Measurements from ENCODE around the gene RPAP2. TPM values are rescaled to one million over a fixed set of nuclear protein-coding genes. Genes with fewer than 3 reads are reported as not detected.

The RPAP2 gene
- total and polyA plus RNA-seq, 2 donors (not counting 3 experiments of a cell fraction or from before 2014, with no cell fraction given): 4.3 to 24.9 TPM

DNA sequence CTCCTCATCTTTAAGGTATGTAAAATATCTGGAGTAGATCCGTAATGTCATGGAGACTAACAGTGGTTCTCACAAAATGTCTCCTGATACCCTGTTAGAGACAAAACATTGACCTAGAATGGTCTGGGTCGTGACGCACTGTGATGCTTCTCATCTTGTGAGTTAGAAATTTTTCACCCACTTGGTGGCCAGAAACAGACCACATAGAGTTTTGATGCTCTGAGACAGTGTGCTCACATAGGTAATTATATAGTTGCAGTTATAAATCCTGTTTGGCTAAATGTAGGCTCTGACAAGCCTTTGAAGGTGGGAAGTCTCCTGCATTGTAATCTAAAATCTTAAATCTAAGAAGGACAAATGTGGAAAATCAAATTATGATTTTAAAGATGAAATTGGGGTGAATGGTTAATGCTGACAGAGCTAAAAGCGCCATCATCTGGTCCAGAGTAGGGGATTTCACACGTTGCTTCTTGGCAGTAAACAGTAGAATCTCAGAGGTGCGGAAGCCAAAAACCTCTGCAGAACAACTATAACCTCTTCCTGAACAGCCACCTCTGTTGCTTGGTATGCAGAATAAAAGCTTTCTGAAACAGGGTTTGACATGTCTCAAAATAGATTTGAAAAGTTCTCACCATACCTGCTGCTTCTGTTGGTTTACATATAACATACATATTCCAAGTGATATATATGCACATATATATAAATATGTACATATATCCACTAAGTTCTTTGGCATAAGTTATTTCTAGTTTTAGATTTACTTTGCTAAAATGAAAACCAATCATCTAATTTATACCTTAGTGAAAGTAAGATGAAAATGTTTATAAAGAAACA, 17.1 kb downstream of the RPAP2 start:
- Histone ChIP-seq H3K9me3 (replicated peaks; ENCODE audit: control insufficient read depth, insufficient read depth, low read length) (no peaks in the 10 kb centered on the region), H3K27me3 (ENCODE audit: control insufficient read depth in 2 of 2, insufficient read depth in 2 of 2, low read length in 2 of 2) (no peaks in the 10 kb centered on the region), H3K4me3 (replicated peaks in 1 of 3; ENCODE audit: insufficient read depth in 1 of 3, low read depth in 1 of 3, low read length in 3 of 3) (no peak overlapping the region), H3K9me1 (replicated peaks; ENCODE audit: control insufficient read depth, extremely low read depth, insufficient read depth, low read length) (no peaks in the 10 kb centered on the region), H3K9ac (replicated peaks; ENCODE audit: extremely low read depth, insufficient read depth, low read length) (no peak overlapping the region), H3K4me1 (ENCODE audit: control insufficient read depth, extremely low read depth, insufficient read depth, low read length) (peaks cover 7% of the 10 kb centered on the region), H3K4me2 (ENCODE audit: insufficient read depth, low read length) (no peak overlapping the region), H4K20me1 (replicated peaks; ENCODE audit: control insufficient read depth, extremely low read depth, insufficient read depth, low read length) (no peaks in the 10 kb centered on the region), H3K27ac (ENCODE audit: insufficient read depth, low read depth, low read length) (no peak overlapping the region), H2AFZ (ENCODE audit: low read depth, low read length) (no peak overlapping the region), H3K79me2 (ENCODE audit: control insufficient read depth, insufficient read depth, low read length) (no peaks in the 10 kb centered on the region), H3K36me3 (ENCODE audit: control insufficient read depth in 2 of 2, extremely low read depth in 1 of 2, insufficient read depth in 2 of 2, low read length in 2 of 2) (peaks cover 3 to 8% of the 10 kb centered on the region in 2 experiments)
- POLR2A ChIA-PET: no interaction called here
- no peak for DNase-seq (ENCODE audit: low read depth, low spot score)
- no peak for FAIRE-seq
- dilution Hi-C loops (cut with MboI; ENCODE audit: extremely low pct_ligation_motif_present, low sequenced_read_pairs) (no loop called here), intact Hi-C loops (cut with micrococcal nuclease) (loop anchor here (5.0 kb wide), 1 partner anchor 166 kb away; no protein-coding TSS in a partner anchor)
- BruUV-seq (replicated peaks): no TSS peak
- no peak for TF ChIP-seq FOS (IDR thresholded peaks at IDR 0.05; ENCODE audit: borderline replicate concordance, insufficient read depth, low read length)
- TF ChIP-seq EZH2 (IDR thresholded peaks at IDR 0.05; ENCODE audit: borderline replicate concordance, low read depth, low read length, severe bottlenecking): no peak
- TF ChIP-seq, protein P1, sequence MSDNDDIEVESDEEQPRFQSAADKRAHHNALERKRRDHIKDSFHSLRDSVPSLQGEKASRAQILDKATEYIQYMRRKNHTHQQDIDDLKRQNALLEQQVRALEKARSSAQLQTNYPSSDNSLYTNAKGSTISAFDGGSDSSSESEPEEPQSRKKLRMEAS (IDR thresholded peaks at IDR 0.05; ENCODE audit: insufficient read depth, insufficient read length): no peak
- TF ChIP-seq, protein P2, sequence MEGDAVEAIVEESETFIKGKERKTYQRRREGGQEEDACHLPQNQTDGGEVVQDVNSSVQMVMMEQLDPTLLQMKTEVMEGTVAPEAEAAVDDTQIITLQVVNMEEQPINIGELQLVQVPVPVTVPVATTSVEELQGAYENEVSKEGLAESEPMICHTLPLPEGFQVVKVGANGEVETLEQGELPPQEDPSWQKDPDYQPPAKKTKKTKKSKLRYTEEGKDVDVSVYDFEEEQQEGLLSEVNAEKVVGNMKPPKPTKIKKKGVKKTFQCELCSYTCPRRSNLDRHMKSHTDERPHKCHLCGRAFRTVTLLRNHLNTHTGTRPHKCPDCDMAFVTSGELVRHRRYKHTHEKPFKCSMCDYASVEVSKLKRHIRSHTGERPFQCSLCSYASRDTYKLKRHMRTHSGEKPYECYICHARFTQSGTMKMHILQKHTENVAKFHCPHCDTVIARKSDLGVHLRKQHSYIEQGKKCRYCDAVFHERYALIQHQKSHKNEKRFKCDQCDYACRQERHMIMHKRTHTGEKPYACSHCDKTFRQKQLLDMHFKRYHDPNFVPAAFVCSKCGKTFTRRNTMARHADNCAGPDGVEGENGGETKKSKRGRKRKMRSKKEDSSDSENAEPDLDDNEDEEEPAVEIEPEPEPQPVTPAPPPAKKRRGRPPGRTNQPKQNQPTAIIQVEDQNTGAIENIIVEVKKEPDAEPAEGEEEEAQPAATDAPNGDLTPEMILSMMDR (IDR thresholded peaks at IDR 0.05; ENCODE audit: extremely low read depth in 1 of 2, insufficient read depth in 1 of 2, low read depth in 1 of 2, low read length in 2 of 2): no peak
- TF ChIP-seq POLR2A (IDR thresholded peaks at IDR 0.05; ENCODE audit: low read depth, low read length): no peak
- TF ChIP-seq GATA2 (IDR thresholded peaks at IDR 0.05; ENCODE audit: insufficient read depth, insufficient read length, low read depth, low read length): no peak
- TF ChIP-seq MYC (IDR thresholded peaks at IDR 0.05; ENCODE audit: low read depth, low read length): no peak
- TF ChIP-seq JUN (IDR thresholded peaks at IDR 0.05; ENCODE audit: borderline replicate concordance, insufficient read depth, insufficient read length, low read depth): no peak
- no peak for TF ChIP-seq POLR2AphosphoS5 (IDR thresholded peaks at IDR 0.05; ENCODE audit: insufficient read depth, low read depth, low read length)
- CTCF ChIA-PET: interaction anchor here (0.5 to 2.3 kb wide), 5 partner anchors 24 to 804 kb away, joined by 3 to 10 read pairs (median 3); no protein-coding TSS in a partner anchor

All from endothelial cell of umbilical vein (primary cell).